WTC11 (cell line): ENCODE data around the gene NRG3. TPM values are rescaled to one million over a fixed set of nuclear protein-coding genes. Genes with fewer than 3 reads are reported as not detected.

ENCODE experiments used
- ATAC-seq: fragments of 200-7000 bp; cut with Tn5 transposase; 2 replicates; pipeline ENCODE4 v1.10.0; 2021; ENCODE audit warnings: mild to moderate bottlenecking, moderate library complexity
- CTCF ChIA-PET: fragments of 300-600 bp; sonication (Branson Sonifier 250); formaldehyde crosslinking; loops from one replicate; lab custom pipeline; 2021; ENCODE audit warnings: antibody characterized with exemption; lab: Charles Lee
- POLR2A ChIA-PET: fragments of 350-600 bp; sonication (Branson Sonifier 250); formaldehyde crosslinking; loops from one replicate; lab custom pipeline; 2021; ENCODE audit warnings: antibody characterized with exemption; lab: Charles Lee
- DNase-seq: peaks from one replicate; pipeline ENCODE4 v3.0.0; 2021; ENCODE audit warnings: low spot score
- H3K27ac Mint-ChIP-seq: 2 replicates; pipeline ENCODE4 v1.8.0; 2021; ENCODE audit warnings: mixed read lengths
- H3K27me3 Mint-ChIP-seq: 2 replicates; pipeline ENCODE4 v1.8.0; 2021; ENCODE audit warnings: low read depth, mild to moderate bottlenecking, moderate library complexity, mixed read lengths
- H3K36me3 Mint-ChIP-seq: 2 replicates; pipeline ENCODE4 v1.8.0; 2021; ENCODE audit warnings: mixed read lengths
- H3K4me1 Mint-ChIP-seq: 2 replicates; pipeline ENCODE4 v1.8.0; 2022; ENCODE audit warnings: mixed read lengths
- H3K4me3 Mint-ChIP-seq: 2 replicates; pipeline ENCODE4 v1.8.0; 2021; ENCODE audit warnings: mild to moderate bottlenecking, moderate library complexity, mixed read lengths
- H3K9me3 Mint-ChIP-seq: 2 replicates; pipeline ENCODE4 v1.8.0; 2021; ENCODE audit warnings: mixed read lengths
- CBFB ChIP-seq: sonication (generic); formaldehyde crosslinking; IDR thresholded peaks from 2 replicates; pipeline ENCODE4 v1.8.1; 2022; ENCODE audit warnings: mild to moderate bottlenecking, low read depth, missing genetic modification reagents
- CREB1 ChIP-seq: sonication (generic); formaldehyde crosslinking; IDR thresholded peaks from 2 replicates; pipeline ENCODE4 v1.8.0; 2023; ENCODE audit warnings: mild to moderate bottlenecking, missing genetic modification reagents
- CREM ChIP-seq: sonication (generic); formaldehyde crosslinking; IDR thresholded peaks from 2 replicates; pipeline ENCODE4 v1.8.1; 2022; ENCODE audit warnings: mild to moderate bottlenecking, missing genetic modification reagents, moderate library complexity
- JAZF1 ChIP-seq: fragments of 250-450 bp; sonication (Bioruptor Pico); IDR thresholded peaks from 2 replicates; pipeline ENCODE4 v1.9.0; 2021; ENCODE audit warnings: moderate library complexity, mild to moderate bottlenecking, inconsistent platforms
- NR2C2 ChIP-seq: sonication (generic); formaldehyde crosslinking; IDR thresholded peaks from 2 replicates; pipeline ENCODE4 v1.8.0; 2022; ENCODE audit warnings: mild to moderate bottlenecking, missing genetic modification reagents
- TEAD1 ChIP-seq: sonication (generic); formaldehyde crosslinking; IDR thresholded peaks from 2 replicates; pipeline ENCODE4 v1.8.0; 2022; ENCODE audit warnings: mild to moderate bottlenecking, missing genetic modification reagents
- ZNF121 ChIP-seq: sonication (generic); formaldehyde crosslinking; IDR thresholded peaks from 2 replicates; pipeline ENCODE4 v1.8.0; 2023; ENCODE audit warnings: missing genetic modification reagents
- ZNF138 ChIP-seq: sonication (generic); formaldehyde crosslinking; conservative IDR thresholded peaks from 2 replicates; pipeline ENCODE4 v1.8.1; 2022; ENCODE audit warnings: mild to moderate bottlenecking, moderate library complexity, missing genetic modification reagents
- ZNF232 ChIP-seq: sonication (generic); formaldehyde crosslinking; IDR thresholded peaks from 2 replicates; pipeline ENCODE4 v1.8.0; 2022; ENCODE audit warnings: mild to moderate bottlenecking, missing genetic modification reagents
- total RNA-seq: library from RNA; stranded (reverse); gene quantifications from 3 replicates; pipeline ENCODE4 v1.2.3, GENCODE V29; 2021
- TF ChIP-seq, protein P1 (sequence below): fragments of 250-450 bp; sonication (Bioruptor Pico); IDR thresholded peaks from 2 replicates; pipeline ENCODE4 v1.9.0; 2021; ENCODE audit warnings: mild to moderate bottlenecking, borderline replicate concordance
- TF ChIP-seq, protein P2 (sequence below): sonication (generic); formaldehyde crosslinking; IDR thresholded peaks from 2 replicates; pipeline ENCODE4 v1.8.1; 2022; ENCODE audit warnings: mild to moderate bottlenecking, moderate library complexity, missing genetic modification reagents
- TF ChIP-seq, protein P3 (sequence below): sonication (generic); formaldehyde crosslinking; IDR thresholded peaks from 2 replicates; pipeline ENCODE4 v1.8.0; 2022; ENCODE audit warnings: mild to moderate bottlenecking, missing genetic modification reagents
- TF ChIP-seq, protein P4 (sequence below): sonication (generic); formaldehyde crosslinking; IDR thresholded peaks from 2 replicates; pipeline ENCODE4 v1.8.1; 2023; ENCODE audit warnings: mild to moderate bottlenecking, missing genetic modification reagents
- TF ChIP-seq, protein P5 (sequence below): sonication (generic); formaldehyde crosslinking; IDR thresholded peaks from 2 replicates; pipeline ENCODE4 v1.8.1; 2023; ENCODE audit warnings: mild to moderate bottlenecking, missing genetic modification reagents, moderate library complexity
- TF ChIP-seq, protein P6 (sequence below): fragments of 250-450 bp; sonication (Bioruptor Pico); conservative IDR thresholded peaks from 2 replicates; pipeline ENCODE4 v1.9.0; 2021; ENCODE audit warnings: mild to moderate bottlenecking
- TF ChIP-seq, protein P7 (sequence below): fragments of 250-450 bp; sonication (Bioruptor Pico); IDR thresholded peaks from 2 replicates; pipeline ENCODE4 v1.9.0; 2021; ENCODE audit warnings: mild to moderate bottlenecking
- TF ChIP-seq, protein P8 (sequence below): fragments of 200-600 bp; IDR thresholded peaks from 2 replicates; pipeline ENCODE4 v1.8.0; 2022; ENCODE audit warnings: antibody characterized with exemption

The NRG3 gene
- total RNA-seq, 1 experiment from 2014 or later: 7.0 TPM

DNA sequence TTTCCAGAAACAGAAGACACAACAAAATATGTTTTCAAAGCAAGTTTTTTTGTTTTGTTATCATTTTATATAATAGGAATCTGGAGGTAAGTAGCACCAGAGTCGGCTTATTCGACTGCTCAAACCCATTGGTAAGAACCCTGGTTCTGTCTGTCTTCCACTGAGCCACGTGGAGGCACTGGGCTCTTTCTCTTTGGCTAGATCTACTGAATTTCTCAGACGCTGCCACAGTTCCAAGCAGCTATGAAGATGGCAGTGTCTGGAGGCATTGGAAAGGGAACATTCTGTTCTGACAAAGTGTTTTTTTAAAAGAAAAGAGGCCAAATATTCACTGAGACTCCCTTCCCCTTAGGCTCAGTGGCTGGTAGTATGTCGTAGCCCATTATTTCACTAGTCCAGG, 338.8 kb downstream of the NRG3 start (continued):
- TF ChIP-seq, protein P1, sequence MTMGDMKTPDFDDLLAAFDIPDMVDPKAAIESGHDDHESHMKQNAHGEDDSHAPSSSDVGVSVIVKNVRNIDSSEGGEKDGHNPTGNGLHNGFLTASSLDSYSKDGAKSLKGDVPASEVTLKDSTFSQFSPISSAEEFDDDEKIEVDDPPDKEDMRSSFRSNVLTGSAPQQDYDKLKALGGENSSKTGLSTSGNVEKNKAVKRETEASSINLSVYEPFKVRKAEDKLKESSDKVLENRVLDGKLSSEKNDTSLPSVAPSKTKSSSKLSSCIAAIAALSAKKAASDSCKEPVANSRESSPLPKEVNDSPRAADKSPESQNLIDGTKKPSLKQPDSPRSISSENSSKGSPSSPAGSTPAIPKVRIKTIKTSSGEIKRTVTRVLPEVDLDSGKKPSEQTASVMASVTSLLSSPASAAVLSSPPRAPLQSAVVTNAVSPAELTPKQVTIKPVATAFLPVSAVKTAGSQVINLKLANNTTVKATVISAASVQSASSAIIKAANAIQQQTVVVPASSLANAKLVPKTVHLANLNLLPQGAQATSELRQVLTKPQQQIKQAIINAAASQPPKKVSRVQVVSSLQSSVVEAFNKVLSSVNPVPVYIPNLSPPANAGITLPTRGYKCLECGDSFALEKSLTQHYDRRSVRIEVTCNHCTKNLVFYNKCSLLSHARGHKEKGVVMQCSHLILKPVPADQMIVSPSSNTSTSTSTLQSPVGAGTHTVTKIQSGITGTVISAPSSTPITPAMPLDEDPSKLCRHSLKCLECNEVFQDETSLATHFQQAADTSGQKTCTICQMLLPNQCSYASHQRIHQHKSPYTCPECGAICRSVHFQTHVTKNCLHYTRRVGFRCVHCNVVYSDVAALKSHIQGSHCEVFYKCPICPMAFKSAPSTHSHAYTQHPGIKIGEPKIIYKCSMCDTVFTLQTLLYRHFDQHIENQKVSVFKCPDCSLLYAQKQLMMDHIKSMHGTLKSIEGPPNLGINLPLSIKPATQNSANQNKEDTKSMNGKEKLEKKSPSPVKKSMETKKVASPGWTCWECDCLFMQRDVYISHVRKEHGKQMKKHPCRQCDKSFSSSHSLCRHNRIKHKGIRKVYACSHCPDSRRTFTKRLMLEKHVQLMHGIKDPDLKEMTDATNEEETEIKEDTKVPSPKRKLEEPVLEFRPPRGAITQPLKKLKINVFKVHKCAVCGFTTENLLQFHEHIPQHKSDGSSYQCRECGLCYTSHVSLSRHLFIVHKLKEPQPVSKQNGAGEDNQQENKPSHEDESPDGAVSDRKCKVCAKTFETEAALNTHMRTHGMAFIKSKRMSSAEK: no peak
- TF ChIP-seq CREM (no peak), ZNF138 (CRISPR knock-in tag) (no peak), CREB1 (CRISPR knock-in tag) (no peak)
- TF ChIP-seq, protein P2, sequence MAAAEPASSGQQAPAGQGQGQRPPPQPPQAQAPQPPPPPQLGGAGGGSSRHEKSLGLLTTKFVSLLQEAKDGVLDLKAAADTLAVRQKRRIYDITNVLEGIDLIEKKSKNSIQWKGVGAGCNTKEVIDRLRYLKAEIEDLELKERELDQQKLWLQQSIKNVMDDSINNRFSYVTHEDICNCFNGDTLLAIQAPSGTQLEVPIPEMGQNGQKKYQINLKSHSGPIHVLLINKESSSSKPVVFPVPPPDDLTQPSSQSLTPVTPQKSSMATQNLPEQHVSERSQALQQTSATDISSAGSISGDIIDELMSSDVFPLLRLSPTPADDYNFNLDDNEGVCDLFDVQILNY (CRISPR knock-in tag): no peak
- TF ChIP-seq, protein P3, sequence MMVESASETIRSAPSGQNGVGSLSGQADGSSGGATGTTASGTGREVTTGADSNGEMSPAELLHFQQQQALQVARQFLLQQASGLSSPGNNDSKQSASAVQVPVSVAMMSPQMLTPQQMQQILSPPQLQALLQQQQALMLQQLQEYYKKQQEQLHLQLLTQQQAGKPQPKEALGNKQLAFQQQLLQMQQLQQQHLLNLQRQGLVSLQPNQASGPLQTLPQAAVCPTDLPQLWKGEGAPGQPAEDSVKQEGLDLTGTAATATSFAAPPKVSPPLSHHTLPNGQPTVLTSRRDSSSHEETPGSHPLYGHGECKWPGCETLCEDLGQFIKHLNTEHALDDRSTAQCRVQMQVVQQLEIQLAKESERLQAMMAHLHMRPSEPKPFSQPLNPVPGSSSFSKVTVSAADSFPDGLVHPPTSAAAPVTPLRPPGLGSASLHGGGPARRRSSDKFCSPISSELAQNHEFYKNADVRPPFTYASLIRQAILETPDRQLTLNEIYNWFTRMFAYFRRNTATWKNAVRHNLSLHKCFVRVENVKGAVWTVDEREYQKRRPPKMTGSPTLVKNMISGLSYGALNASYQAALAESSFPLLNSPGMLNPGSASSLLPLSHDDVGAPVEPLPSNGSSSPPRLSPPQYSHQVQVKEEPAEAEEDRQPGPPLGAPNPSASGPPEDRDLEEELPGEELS: no peak
- TF ChIP-seq, protein P4, sequence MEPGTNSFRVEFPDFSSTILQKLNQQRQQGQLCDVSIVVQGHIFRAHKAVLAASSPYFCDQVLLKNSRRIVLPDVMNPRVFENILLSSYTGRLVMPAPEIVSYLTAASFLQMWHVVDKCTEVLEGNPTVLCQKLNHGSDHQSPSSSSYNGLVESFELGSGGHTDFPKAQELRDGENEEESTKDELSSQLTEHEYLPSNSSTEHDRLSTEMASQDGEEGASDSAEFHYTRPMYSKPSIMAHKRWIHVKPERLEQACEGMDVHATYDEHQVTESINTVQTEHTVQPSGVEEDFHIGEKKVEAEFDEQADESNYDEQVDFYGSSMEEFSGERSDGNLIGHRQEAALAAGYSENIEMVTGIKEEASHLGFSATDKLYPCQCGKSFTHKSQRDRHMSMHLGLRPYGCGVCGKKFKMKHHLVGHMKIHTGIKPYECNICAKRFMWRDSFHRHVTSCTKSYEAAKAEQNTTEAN (CRISPR knock-in tag): no peak

DNA sequence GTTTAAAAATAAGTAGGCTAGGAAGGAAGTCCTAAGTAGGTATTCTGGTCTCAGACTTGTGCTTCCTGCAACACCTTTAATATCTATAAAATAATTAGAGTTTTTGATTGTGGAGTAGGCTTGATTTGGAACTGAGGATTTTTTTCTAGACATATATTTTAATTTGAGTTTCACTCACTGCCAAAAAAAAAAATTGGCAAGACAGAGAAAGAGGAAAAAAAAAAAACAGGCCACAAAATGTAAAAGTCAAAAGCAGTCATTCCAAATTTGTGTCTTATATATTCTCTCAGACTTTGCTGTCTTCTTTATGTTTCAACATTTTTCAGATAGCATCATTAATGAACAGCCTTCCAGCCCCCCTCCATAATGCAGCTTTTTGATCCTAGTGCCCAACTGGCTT, 346.1 kb downstream of the NRG3 start:
- DNase-seq: no peak
- CTCF ChIA-PET: interaction anchor here (0.7 kb wide), 1 partner anchor 71 kb away, joined by 3 read pairs; no protein-coding TSS in a partner anchor
- no peak for ATAC-seq

More for the DNA sequence above, 346.1 kb downstream of the NRG3 start:
- TF ChIP-seq, protein P5, sequence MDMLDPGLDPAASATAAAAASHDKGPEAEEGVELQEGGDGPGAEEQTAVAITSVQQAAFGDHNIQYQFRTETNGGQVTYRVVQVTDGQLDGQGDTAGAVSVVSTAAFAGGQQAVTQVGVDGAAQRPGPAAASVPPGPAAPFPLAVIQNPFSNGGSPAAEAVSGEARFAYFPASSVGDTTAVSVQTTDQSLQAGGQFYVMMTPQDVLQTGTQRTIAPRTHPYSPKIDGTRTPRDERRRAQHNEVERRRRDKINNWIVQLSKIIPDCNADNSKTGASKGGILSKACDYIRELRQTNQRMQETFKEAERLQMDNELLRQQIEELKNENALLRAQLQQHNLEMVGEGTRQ (CRISPR knock-in tag): no peak
- TF ChIP-seq TEAD1 (CRISPR knock-in tag): no peak
- TF ChIP-seq ZNF121 (CRISPR knock-in tag): no peak
- TF ChIP-seq, protein P6, sequence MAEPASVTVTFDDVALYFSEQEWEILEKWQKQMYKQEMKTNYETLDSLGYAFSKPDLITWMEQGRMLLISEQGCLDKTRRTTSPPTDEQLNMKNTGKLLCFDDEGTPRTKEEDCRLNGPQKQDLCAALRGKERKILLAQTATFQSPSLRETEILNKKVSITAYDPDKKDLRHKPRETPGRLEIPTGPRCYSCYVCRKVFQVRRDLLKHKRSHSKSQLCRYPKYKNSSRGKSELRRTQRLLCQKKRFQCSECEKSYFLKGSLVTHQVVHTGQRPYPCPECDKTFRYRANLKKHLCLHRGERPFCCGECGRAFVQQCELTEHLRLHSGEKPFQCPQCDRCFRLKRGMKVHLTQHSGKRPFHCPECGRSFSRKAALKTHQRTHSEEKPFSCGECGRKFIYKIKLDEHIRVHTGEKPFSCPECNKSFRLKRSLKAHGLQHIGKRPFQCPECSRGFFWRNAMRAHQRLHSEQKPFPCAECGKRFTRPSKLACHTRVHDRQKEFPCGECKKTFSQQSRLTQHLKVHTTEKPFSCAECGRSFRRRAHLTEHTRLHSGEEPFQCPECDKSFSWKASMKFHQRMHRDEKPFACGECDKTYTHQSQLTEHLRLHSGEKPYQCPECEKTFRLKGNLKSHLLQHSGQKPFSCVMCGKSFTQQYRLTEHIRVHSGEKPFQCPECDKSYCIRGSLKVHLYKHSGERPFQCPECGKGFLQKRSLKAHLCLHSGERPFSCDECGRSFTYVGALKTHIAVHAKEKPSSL: no peak
- TF ChIP-seq, protein P7, sequence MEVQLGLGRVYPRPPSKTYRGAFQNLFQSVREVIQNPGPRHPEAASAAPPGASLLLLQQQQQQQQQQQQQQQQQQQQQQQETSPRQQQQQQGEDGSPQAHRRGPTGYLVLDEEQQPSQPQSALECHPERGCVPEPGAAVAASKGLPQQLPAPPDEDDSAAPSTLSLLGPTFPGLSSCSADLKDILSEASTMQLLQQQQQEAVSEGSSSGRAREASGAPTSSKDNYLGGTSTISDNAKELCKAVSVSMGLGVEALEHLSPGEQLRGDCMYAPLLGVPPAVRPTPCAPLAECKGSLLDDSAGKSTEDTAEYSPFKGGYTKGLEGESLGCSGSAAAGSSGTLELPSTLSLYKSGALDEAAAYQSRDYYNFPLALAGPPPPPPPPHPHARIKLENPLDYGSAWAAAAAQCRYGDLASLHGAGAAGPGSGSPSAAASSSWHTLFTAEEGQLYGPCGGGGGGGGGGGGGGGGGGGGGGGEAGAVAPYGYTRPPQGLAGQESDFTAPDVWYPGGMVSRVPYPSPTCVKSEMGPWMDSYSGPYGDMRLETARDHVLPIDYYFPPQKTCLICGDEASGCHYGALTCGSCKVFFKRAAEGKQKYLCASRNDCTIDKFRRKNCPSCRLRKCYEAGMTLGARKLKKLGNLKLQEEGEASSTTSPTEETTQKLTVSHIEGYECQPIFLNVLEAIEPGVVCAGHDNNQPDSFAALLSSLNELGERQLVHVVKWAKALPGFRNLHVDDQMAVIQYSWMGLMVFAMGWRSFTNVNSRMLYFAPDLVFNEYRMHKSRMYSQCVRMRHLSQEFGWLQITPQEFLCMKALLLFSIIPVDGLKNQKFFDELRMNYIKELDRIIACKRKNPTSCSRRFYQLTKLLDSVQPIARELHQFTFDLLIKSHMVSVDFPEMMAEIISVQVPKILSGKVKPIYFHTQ (CRISPR knock-in tag): no peak
- TF ChIP-seq, protein P8, sequence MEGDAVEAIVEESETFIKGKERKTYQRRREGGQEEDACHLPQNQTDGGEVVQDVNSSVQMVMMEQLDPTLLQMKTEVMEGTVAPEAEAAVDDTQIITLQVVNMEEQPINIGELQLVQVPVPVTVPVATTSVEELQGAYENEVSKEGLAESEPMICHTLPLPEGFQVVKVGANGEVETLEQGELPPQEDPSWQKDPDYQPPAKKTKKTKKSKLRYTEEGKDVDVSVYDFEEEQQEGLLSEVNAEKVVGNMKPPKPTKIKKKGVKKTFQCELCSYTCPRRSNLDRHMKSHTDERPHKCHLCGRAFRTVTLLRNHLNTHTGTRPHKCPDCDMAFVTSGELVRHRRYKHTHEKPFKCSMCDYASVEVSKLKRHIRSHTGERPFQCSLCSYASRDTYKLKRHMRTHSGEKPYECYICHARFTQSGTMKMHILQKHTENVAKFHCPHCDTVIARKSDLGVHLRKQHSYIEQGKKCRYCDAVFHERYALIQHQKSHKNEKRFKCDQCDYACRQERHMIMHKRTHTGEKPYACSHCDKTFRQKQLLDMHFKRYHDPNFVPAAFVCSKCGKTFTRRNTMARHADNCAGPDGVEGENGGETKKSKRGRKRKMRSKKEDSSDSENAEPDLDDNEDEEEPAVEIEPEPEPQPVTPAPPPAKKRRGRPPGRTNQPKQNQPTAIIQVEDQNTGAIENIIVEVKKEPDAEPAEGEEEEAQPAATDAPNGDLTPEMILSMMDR: no peak
- no peak for TF ChIP-seq ZNF232 (CRISPR knock-in tag)
- TF ChIP-seq CBFB: no peak
- no peak for TF ChIP-seq JAZF1 (CRISPR knock-in tag)
- TF ChIP-seq NR2C2 (CRISPR knock-in tag): no peak
- POLR2A ChIA-PET: no interaction called here
- Mint-ChIP-seq H3K27me3 (no peaks in the 10 kb centered on the region), H3K27ac (no peak overlapping the region), H3K4me1 (peaks cover 19% of the 10 kb centered on the region), H3K36me3 (no peaks in the 10 kb centered on the region), H3K4me3 (no peak overlapping the region), H3K9me3 (no peaks in the 10 kb centered on the region)
